ENCODE results near the gene NDUFB10.

The NDUFB10 gene

GRCh38 chr16:1982013-1982433 lies 22.7 kb downstream of the NDUFB10 start:
- Histone ChIP-seq H4K91ac (ENCODE audit: low read length) (no peak overlapping the region), H3K18ac (ENCODE audit: low read depth in 1 of 2, low read length in 2 of 2) (no peak overlapping the region), H3K4me2 (ENCODE audit: low read length, poor library complexity, severe bottlenecking) (no peak overlapping the region), H2AFZ (ENCODE audit: low read depth, low read length) (no peak overlapping the region), H4K8ac (ENCODE audit: low read length) (no peak overlapping the region), H3K4me3 (ENCODE audit: insufficient read depth in 1 of 2, low read depth in 1 of 2, low read length in 2 of 2) (no peak overlapping the region), H2AK5ac (ENCODE audit: low read length, severe bottlenecking) (no peak overlapping the region), H3K27me3 (ENCODE audit: control insufficient read depth in 1 of 2, insufficient read depth in 1 of 2, low read length in 2 of 2) (peaks cover 35 to 41% of the 10 kb centered on the region in 2 experiments), H3K79me1 (replicated peaks; ENCODE audit: low read length, poor library complexity, severe bottlenecking) (peaks cover 17% of the 10 kb centered on the region), H3K9me3 (ENCODE audit: control insufficient read depth, low read length) (no peaks in the 10 kb centered on the region), H2BK5ac (ENCODE audit: low read depth, low read length, poor library complexity, severe bottlenecking) (no peak overlapping the region), H3K36me3 (ENCODE audit: control insufficient read depth in 1 of 2, insufficient read depth in 2 of 2, low read depth in 1 of 2, low read length in 2 of 2) (peaks cover 31 to 51% of the 10 kb centered on the region in 2 experiments), H3K14ac (ENCODE audit: low read length in 2 of 2) (no peak overlapping the region), H3K27ac (ENCODE audit: low read length, poor library complexity, severe bottlenecking) (no peak overlapping the region), H3K23ac (ENCODE audit: low read length in 2 of 2) (no peak overlapping the region), H3K9ac (ENCODE audit: low read length) (no peak overlapping the region), H3K4me1 (ENCODE audit: control insufficient read depth, insufficient read depth, low read depth, low read length) (peaks cover 35% of the 10 kb centered on the region), H2BK15ac (ENCODE audit: low read depth, poor library complexity, severe bottlenecking) (no peak overlapping the region), H2BK120ac (ENCODE audit: low read depth, low read length) (no peak overlapping the region), H2BK12ac (ENCODE audit: low read length in 2 of 2) (no peak overlapping the region), H3K4ac (ENCODE audit: low read depth in 1 of 2, low read length in 2 of 2) (no peak overlapping the region)
- 63% methylated on average over 5 of the region's 5 CpGs for WGBS
- DNase-seq: no peak

- Histone ChIP-seq H2AFZ (ENCODE audit: low read depth, low read length) (peak overlapping the region; percentile 90), H3K4me2 (ENCODE audit: low read length, poor library complexity, severe bottlenecking) (peak overlapping the region; percentile 97), H4K8ac (ENCODE audit: low read length) (no peak overlapping the region), H3K27me3 (ENCODE audit: control insufficient read depth in 1 of 2, insufficient read depth in 1 of 2, low read length in 2 of 2) (peaks cover 35 to 41% of the 10 kb centered on the region in 2 experiments), H3K4ac (ENCODE audit: low read depth in 1 of 2, low read length in 2 of 2) (no peak overlapping the region), H2BK120ac (ENCODE audit: low read depth, low read length) (no peak overlapping the region), H3K79me1 (replicated peaks; ENCODE audit: low read length, poor library complexity, severe bottlenecking) (peaks cover 20% of the 10 kb centered on the region), H3K9ac (ENCODE audit: low read length) (peak overlapping the region; percentile 81), H3K36me3 (ENCODE audit: control insufficient read depth in 1 of 2, insufficient read depth in 2 of 2, low read depth in 1 of 2, low read length in 2 of 2) (peaks cover 25 to 47% of the 10 kb centered on the region in 2 experiments), H4K91ac (ENCODE audit: low read length) (no peak overlapping the region), H3K4me1 (ENCODE audit: control insufficient read depth, insufficient read depth, low read depth, low read length) (peaks cover 35% of the 10 kb centered on the region), H3K14ac (ENCODE audit: low read length in 2 of 2) (no peak overlapping the region), H2BK15ac (ENCODE audit: low read depth, poor library complexity, severe bottlenecking) (no peak overlapping the region), H2AK5ac (ENCODE audit: low read length, severe bottlenecking) (no peak overlapping the region), H3K27ac (ENCODE audit: low read length, poor library complexity, severe bottlenecking) (no peak overlapping the region), H3K4me3 (ENCODE audit: insufficient read depth in 1 of 2, low read depth in 1 of 2, low read length in 2 of 2) (peak overlapping the region; percentile 81 to 88), H3K23ac (ENCODE audit: low read length in 2 of 2) (peak overlapping the region in 1 of 2 experiments; percentile 91), H2BK12ac (ENCODE audit: low read length in 2 of 2) (no peak overlapping the region), H3K9me3 (ENCODE audit: control insufficient read depth, low read length) (no peaks in the 10 kb centered on the region), H2BK5ac (ENCODE audit: low read depth, low read length, poor library complexity, severe bottlenecking) (no peak overlapping the region), H3K18ac (ENCODE audit: low read depth in 1 of 2, low read length in 2 of 2) (peak overlapping the region in 1 of 2 experiments; percentile 88)
- 43% methylated on average over 19 of the region's 19 CpGs for WGBS
- DNase-seq: no peak
Observed at GRCh38 chr16:1982991-1983543, 23.7 kb downstream of the NDUFB10 start.

- Histone ChIP-seq H2BK120ac (ENCODE audit: low read depth, low read length) (peak within 1 kb of the TSS; percentile 74), H3K4me2 (ENCODE audit: low read length, poor library complexity, severe bottlenecking) (peak within 1 kb of the TSS; percentile 97), H3K4me1 (ENCODE audit: control insufficient read depth, insufficient read depth, low read depth, low read length) (peaks cover 35% of the 10 kb centered on the region), H3K9ac (ENCODE audit: low read length) (peak within 1 kb of the TSS; percentile 89), H3K4me3 (ENCODE audit: insufficient read depth in 1 of 2, low read depth in 1 of 2, low read length in 2 of 2) (peak within 1 kb of the TSS; percentile 81 to 88), H3K36me3 (ENCODE audit: control insufficient read depth in 1 of 2, insufficient read depth in 2 of 2, low read depth in 1 of 2, low read length in 2 of 2) (peaks cover 19 to 44% of the 10 kb centered on the region in 2 experiments), H2AK5ac (ENCODE audit: low read length, severe bottlenecking) (no peak within 1 kb of the TSS), H3K23ac (ENCODE audit: low read length in 2 of 2) (peak within 1 kb of the TSS in 1 of 2 experiments; percentile 91), H3K79me1 (replicated peaks; ENCODE audit: low read length, poor library complexity, severe bottlenecking) (peaks cover 20% of the 10 kb centered on the region), H3K4ac (ENCODE audit: low read depth in 1 of 2, low read length in 2 of 2) (peak within 1 kb of the TSS; percentile 58 to 76), H2BK15ac (ENCODE audit: low read depth, poor library complexity, severe bottlenecking) (no peak within 1 kb of the TSS), H3K14ac (ENCODE audit: low read length in 2 of 2) (peak within 1 kb of the TSS in 1 of 2 experiments; percentile 91), H4K8ac (ENCODE audit: low read length) (peak within 1 kb of the TSS; percentile 96), H2AFZ (ENCODE audit: low read depth, low read length) (peak within 1 kb of the TSS; percentile 90), H3K18ac (ENCODE audit: low read depth in 1 of 2, low read length in 2 of 2) (peak within 1 kb of the TSS; percentile 75 to 88), H2BK5ac (ENCODE audit: low read depth, low read length, poor library complexity, severe bottlenecking) (no peak within 1 kb of the TSS), H3K9me3 (ENCODE audit: control insufficient read depth, low read length) (no peaks in the 10 kb centered on the region), H4K91ac (ENCODE audit: low read length) (no peak within 1 kb of the TSS), H3K27me3 (ENCODE audit: control insufficient read depth in 1 of 2, insufficient read depth in 1 of 2, low read length in 2 of 2) (peaks cover 39 to 44% of the 10 kb centered on the region in 2 experiments), H3K27ac (ENCODE audit: low read length, poor library complexity, severe bottlenecking) (no peak within 1 kb of the TSS), H2BK12ac (ENCODE audit: low read length in 2 of 2) (peak within 1 kb of the TSS in 1 of 2 experiments; percentile 85)
- WGBS: under 1% methylated on average over 89 of the region's 109 CpGs
- DNase-seq: peak; percentile 92
Observed at GRCh38 chr16:1983544-1984346, 24.4 kb downstream of the NDUFB10 start, which contains the start of gene GFER. Gene GFER (plus strand): TSS chr16:1984193. CDS start chr16:1984219, 26 bp downstream.
